Hematopoietic multipotent progenitor cell (in vitro differentiated cells): ENCODE measurements around the gene AKR7A2. TPM values are rescaled to one million over a fixed set of nuclear protein-coding genes. Genes with fewer than 3 reads are reported as not detected.

Experiments used
- DNase-seq, 3 donors: peaks; one replicate each; pipeline ENCODE4 v3.0.0-alpha.2; 2011 to 2015; ENCODE audit warnings: low read depth in 2 of 3, low spot score in 2 of 3
- total RNA-seq: library from RNA; depleted of rRNA; stranded (reverse); fragments of >200 nt; gene quantifications from one replicate; pipeline ENCODE4 v1.2.3, GENCODE V29; 2012

The AKR7A2 gene
- 66.0 TPM for total RNA-seq

- peak; percentile 78 to 91 (median 87) for DNase-seq
These were observed at the start of gene AKR7A2, which contains the start of gene SLC66A1 for GRCh38 chr1:19311931-19312781. AKR7A2 (minus strand) TSS chr1:19312144; CDS start chr1:19312124, 20 bp downstream. SLC66A1 (plus strand) TSS chr1:19312326; CDS start chr1:19317678, 5,352 bp downstream.

- no peak for DNase-seq
These were observed 49.1 kb upstream of the AKR7A2 start for GRCh38 chr1:19360843-19361610.

- no peak for DNase-seq
These were observed 48.5 kb upstream of the AKR7A2 start for GRCh38 chr1:19360432-19360831.

- DNase-seq: peak in 1 of 3 donors; percentile 72
These were observed 48.1 kb upstream of the AKR7A2 start for GRCh38 chr1:19360016-19360415.

- no peak for DNase-seq
These were observed 47.4 kb upstream of the AKR7A2 start for GRCh38 chr1:19359357-19359756.

- DNase-seq: no peak
These were observed 46.8 kb upstream of the AKR7A2 start for GRCh38 chr1:19358710-19359109.

GRCh38 chr1:19357299-19357986 lies 45.5 kb upstream of the AKR7A2 start:
- DNase-seq: no peak

- DNase-seq: no peak
These were observed 44.3 kb upstream of the AKR7A2 start for GRCh38 chr1:19356266-19356665.

- DNase-seq: no peak
These were observed 42.6 kb upstream of the AKR7A2 start for GRCh38 chr1:19354531-19354981.

- DNase-seq: no peak
These were observed 41.7 kb upstream of the AKR7A2 start for GRCh38 chr1:19353596-19353995.

- no peak for DNase-seq
These were observed 40.9 kb upstream of the AKR7A2 start for GRCh38 chr1:19352839-19353238.

GRCh38 chr1:19351873-19352272 lies 39.9 kb upstream of the AKR7A2 start:
- DNase-seq: no peak

- DNase-seq: no peak
These were observed 38.6 kb upstream of the AKR7A2 start for GRCh38 chr1:19350566-19350965.

- DNase-seq: no peak
These were observed 38.1 kb upstream of the AKR7A2 start for GRCh38 chr1:19349999-19350398.

GRCh38 chr1:19348441-19349198 lies 36.7 kb upstream of the AKR7A2 start:
- no peak for DNase-seq

GRCh38 chr1:19347533-19348172 lies 35.7 kb upstream of the AKR7A2 start:
- DNase-seq: peak in 2 of 3 donors; percentile 19 to 40

- no peak for DNase-seq
These were observed 34.1 kb upstream of the AKR7A2 start for GRCh38 chr1:19346026-19346425.

GRCh38 chr1:19345391-19345790 lies 33.4 kb upstream of the AKR7A2 start:
- no peak for DNase-seq

- DNase-seq: no peak
These were observed 32.9 kb upstream of the AKR7A2 start for GRCh38 chr1:19344831-19345230.

- DNase-seq: peak in 2 of 3 donors; percentile 30 to 52
These were observed 32.4 kb upstream of the AKR7A2 start for GRCh38 chr1:19344372-19344810.
